OCI-LY1 (cell line): ENCODE data around the gene GLYAT.

ENCODE experiments used
- EZH2 ChIP-seq: fragments of 200-600 bp; sonication (generic), shearing (Covaris generic); IDR thresholded peaks from 2 replicates; pipeline ENCODE4 v1.8.0; 2017; ENCODE audit warnings: borderline replicate concordance, mixed run types, mild to moderate bottlenecking, antibody characterized with exemption, low read length, moderate library complexity, mixed read lengths
- TF ChIP-seq, protein P1 (sequence below): fragments of 200-600 bp; sonication (generic), shearing (Covaris generic); IDR thresholded peaks from 2 replicates; pipeline ENCODE4 v1.5.1; 2017; ENCODE audit warnings: mild to moderate bottlenecking, antibody characterized with exemption, low read length, moderate library complexity, mixed read lengths

DNA sequence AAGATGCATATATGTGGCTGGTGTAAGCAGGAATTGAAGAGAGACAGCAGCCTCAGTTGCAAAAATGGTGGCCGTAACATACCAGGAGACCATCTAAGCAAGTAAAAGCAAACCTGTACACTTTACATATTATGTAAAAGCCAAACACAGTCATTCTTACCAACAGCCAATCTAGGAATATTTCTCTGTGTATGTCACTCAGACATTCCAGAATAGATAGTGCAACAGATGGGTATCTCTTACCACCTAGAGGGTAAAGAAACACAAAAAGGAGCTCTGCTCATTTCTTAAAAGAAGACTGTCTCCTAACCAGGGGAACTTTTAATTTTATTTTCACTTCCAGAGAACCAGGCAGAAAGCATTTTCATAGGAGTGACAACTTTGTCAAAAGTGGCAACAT is 38.7 kb downstream of the GLYAT start:
- TF ChIP-seq, protein P1, sequence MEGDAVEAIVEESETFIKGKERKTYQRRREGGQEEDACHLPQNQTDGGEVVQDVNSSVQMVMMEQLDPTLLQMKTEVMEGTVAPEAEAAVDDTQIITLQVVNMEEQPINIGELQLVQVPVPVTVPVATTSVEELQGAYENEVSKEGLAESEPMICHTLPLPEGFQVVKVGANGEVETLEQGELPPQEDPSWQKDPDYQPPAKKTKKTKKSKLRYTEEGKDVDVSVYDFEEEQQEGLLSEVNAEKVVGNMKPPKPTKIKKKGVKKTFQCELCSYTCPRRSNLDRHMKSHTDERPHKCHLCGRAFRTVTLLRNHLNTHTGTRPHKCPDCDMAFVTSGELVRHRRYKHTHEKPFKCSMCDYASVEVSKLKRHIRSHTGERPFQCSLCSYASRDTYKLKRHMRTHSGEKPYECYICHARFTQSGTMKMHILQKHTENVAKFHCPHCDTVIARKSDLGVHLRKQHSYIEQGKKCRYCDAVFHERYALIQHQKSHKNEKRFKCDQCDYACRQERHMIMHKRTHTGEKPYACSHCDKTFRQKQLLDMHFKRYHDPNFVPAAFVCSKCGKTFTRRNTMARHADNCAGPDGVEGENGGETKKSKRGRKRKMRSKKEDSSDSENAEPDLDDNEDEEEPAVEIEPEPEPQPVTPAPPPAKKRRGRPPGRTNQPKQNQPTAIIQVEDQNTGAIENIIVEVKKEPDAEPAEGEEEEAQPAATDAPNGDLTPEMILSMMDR: no peak
- TF ChIP-seq EZH2: no peak
